ENCODE results near the gene MATK.
A peak's percentile ranks its signal among the peaks of the same experiment; 100 is the strongest.

Gene MATK

GRCh38 chr19:3785451-3785937 lies 687 bp downstream of the MATK start:
- no peak for TF ChIP-seq CTCF (conservative IDR thresholded peaks at IDR 0.05; ENCODE audit: low read depth, low read length)
- no peak for DNase-seq (ENCODE audit: low read depth)
- no peak overlapping the region for H3K4me3 ChIP-seq (ENCODE audit: low read depth, low read length)

GRCh38 chr19:3784607-3785450 lies 1.4 kb downstream of the MATK start:
- no peak for DNase-seq (ENCODE audit: low read depth)
- no peak overlapping the region for H3K4me3 ChIP-seq (ENCODE audit: low read depth, low read length)
- no peak for TF ChIP-seq CTCF (conservative IDR thresholded peaks at IDR 0.05; ENCODE audit: low read depth, low read length)

GRCh38 chr19:3783660-3784584 lies 2.3 kb downstream of the MATK start:
- no peak for DNase-seq (ENCODE audit: low read depth)
- TF ChIP-seq CTCF (conservative IDR thresholded peaks at IDR 0.05; ENCODE audit: low read depth, low read length), result peak; percentile 28
- H3K4me3 ChIP-seq (ENCODE audit: low read depth, low read length), result no peak overlapping the region

GRCh38 chr19:3782903-3783302 lies 3.3 kb downstream of the MATK start:
- no peak overlapping the region for H3K4me3 ChIP-seq (ENCODE audit: low read depth, low read length)
- TF ChIP-seq CTCF (conservative IDR thresholded peaks at IDR 0.05; ENCODE audit: low read depth, low read length), result no peak

GRCh38 chr19:3782330-3782729 lies 3.9 kb downstream of the MATK start:
- TF ChIP-seq CTCF (conservative IDR thresholded peaks at IDR 0.05; ENCODE audit: low read depth, low read length), result no peak
- no peak overlapping the region for H3K4me3 ChIP-seq (ENCODE audit: low read depth, low read length)
- DNase-seq (ENCODE audit: low read depth), result no peak

More at GRCh38 chr19:3782903-3783302, 3.3 kb downstream of the MATK start:
- no peak for DNase-seq (ENCODE audit: low read depth)

- DNase-seq (ENCODE audit: low read depth), result no peak
- H3K4me3 ChIP-seq (ENCODE audit: low read depth, low read length), result no peak overlapping the region
- no peak for TF ChIP-seq CTCF (conservative IDR thresholded peaks at IDR 0.05; ENCODE audit: low read depth, low read length)
Observed at GRCh38 chr19:3781603-3782002, 4.6 kb downstream of the MATK start.

Measured in choroid plexus epithelial cell (primary cell).